ENCODE results near the gene PDC.

GRCh38 chr1:186481303-186481888 lies 20.5 kb upstream of the PDC start:
- no peak for TF ChIP-seq POLR2A (IDR thresholded peaks at IDR 0.05)
- TF ChIP-seq CTCF (IDR thresholded peaks at IDR 0.05), result no peak
